Stimulated activated CD4-positive, alpha-beta T cell treated with anti-CD3 and anti-CD28 coated beads, Interleukin-12 subunit alpha, Interleukin-12 subunit beta, amount 100 ng/mL, for 4 hours (primary cell): ENCODE data around the gene MED27.

Source experiments
- DNase-seq: peaks from one replicate; pipeline ENCODE4 v3.0.0-alpha.2; 2020

The MED27 gene

DNA sequence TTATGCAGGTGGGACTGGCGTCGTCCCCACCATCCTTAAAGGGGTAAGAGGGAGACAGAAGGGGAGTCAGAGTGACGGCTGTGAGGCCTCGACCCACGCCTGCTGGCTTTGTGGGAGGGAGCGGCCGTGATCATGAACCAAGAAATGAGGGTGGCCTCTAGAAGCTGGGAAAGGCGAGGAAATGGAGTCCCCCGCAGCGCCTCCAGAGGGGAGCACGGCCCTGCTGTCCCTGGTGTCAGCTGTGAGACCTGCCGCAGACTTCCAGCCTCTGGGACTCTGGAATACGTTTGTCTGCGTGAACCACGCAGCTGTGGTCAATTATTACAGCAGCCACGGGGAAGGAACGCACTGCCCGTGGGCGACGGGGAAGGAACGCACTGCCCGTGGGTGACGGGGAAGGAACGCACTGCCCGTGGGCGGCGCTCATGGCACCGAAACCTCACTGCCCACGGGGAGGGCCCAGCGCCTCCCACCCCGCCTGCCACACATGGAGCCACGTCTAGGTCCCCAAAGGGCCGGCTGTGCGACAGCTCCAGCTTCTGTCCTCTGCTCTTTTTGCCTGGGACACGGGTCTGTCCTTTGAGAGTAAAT, 231.0 kb downstream of the MED27 start:
- no peak for DNase-seq

GRCh38 chr9:131847665-131848354, 231.9 kb downstream of the MED27 start:
- DNase-seq: no peak

- DNase-seq: no peak
Observed at GRCh38 chr9:131845305-131846298, 234.1 kb downstream of the MED27 start.

- DNase-seq: no peak
Observed at GRCh38 chr9:131844745-131845118, 234.9 kb downstream of the MED27 start.

GRCh38 chr9:131843989-131844744, 235.5 kb downstream of the MED27 start:
- DNase-seq: no peak

DNA sequence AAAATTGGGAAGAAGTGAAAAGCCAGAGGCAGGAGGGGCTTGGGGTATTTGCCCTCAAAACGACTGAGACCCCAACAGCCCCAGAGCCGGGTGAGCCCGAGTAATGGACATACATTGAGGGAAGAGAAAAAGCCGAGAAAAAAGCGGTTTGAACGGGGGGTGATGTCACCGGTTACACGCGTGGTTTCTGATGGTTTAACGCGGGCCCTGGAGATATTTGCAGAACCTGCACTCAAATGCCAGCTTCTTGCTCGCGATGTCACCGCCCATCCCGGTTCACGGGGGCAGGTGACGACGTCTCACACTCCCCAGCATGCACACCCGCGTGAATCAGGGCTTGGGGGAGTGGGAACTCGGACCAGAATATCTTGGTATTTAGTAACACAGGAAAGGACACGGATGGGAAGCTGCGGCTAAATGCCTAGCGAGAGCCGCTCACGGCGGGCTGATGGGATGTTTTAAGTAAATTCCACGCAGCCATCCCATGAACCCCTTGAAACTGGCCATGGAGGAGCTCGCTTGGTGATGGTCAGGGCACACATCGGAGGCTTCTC, 237.8 kb downstream of the MED27 start:
- DNase-seq: no peak

DNA sequence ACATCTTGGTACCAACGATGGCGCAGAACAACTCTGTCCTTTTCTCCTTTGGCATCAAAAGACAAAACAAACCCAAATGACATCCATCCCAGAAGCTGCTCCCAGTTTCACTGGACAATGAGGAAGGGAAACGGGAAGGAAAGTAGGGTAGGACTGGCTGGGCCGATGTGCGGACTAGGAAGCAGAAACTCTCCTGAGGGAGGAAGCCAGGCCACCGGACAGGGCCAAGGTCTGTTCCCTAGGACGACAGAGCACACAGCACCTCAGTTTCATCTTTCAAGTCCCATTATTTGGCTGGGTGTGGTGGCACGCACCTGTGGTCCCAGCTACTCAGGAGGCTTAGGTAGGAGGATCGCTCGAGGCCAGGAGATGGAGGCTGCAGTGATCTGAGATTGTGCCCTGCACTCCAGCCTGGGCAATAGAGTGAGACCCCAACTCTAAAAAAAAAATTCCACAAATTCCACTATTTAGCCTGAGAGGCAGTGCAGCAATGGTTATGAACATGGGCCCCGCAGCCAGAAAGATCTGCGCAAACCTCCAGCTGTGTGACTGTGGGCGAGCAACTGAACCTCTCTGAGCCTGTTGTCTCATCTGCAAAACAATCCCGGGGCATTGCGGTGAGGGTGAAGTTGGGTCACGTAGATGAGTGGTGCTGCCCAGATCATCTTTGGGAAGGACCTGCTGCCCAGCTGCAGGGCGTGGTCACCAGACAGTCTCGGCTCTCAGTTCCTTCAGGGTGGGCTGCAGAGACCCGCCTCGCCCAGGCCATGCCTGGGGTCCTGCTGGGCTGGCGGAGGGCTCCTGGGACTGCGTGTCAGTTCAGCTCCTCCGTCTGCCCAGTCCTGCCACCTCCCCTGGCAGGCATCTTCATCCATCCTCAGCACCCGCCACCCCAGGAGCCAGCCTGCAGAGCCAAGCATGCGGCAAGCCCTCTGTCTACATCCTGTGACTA, 238.6 kb downstream of the MED27 start:
- no peak for DNase-seq

DNA sequence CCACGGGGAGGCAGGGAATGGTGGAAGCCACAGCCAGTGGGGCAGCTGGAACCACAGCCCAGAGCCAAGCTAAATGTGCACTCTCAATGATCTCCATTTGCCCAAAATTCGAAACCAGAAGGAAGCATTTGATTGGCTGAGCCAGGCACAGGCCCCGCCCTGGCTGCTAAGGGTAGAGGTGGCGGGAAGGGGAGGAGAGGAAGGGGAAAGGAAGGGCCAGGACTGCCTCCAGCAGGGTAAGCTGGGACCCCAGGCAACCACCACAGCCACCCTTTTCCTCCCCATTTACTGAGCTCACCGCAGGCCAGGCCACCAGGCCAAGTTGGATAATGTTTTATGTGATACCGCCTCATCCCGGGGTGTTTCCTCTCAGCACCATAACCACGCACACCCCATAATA, 239.4 kb downstream of the MED27 start:
- DNase-seq: no peak

DNA sequence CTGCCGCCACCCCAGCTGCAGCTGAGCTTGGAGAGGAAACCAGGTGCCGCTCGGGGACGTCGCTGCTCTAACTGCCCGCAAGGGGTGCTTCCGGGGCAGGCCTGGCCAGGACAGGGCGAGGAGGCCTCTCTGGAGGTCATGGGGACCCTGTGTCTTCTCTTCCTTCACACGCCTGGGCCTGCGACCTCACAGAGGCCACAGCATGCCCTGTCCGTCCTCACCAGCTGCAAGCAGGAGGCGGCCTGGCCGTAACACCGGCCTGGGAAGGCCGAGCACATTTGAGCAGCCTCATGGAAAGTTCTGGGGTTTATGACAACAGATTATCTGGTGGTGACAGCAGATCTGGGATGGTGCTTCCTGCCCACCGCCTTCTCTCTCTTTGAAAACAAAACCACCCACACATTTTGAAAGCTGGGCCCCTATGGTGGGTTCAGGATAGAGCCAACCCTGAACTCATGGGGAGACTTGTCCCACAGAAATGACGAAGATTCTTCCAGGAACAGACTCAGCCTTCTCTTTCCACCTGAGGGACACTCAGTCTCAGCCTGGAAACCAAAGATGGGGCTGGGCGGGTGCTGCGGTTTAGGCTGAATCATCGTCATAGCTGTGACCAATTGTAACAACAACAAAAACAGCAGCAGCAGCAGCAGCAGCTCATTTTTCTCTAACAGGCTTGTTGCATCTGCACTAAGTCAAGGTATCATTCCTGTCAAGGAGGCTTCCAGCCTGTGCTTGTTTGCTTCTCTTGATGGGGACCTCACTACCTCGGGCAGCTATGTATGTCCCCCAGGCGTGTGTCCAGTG, 240.2 kb downstream of the MED27 start:
- DNase-seq: peak; percentile 6

DNA sequence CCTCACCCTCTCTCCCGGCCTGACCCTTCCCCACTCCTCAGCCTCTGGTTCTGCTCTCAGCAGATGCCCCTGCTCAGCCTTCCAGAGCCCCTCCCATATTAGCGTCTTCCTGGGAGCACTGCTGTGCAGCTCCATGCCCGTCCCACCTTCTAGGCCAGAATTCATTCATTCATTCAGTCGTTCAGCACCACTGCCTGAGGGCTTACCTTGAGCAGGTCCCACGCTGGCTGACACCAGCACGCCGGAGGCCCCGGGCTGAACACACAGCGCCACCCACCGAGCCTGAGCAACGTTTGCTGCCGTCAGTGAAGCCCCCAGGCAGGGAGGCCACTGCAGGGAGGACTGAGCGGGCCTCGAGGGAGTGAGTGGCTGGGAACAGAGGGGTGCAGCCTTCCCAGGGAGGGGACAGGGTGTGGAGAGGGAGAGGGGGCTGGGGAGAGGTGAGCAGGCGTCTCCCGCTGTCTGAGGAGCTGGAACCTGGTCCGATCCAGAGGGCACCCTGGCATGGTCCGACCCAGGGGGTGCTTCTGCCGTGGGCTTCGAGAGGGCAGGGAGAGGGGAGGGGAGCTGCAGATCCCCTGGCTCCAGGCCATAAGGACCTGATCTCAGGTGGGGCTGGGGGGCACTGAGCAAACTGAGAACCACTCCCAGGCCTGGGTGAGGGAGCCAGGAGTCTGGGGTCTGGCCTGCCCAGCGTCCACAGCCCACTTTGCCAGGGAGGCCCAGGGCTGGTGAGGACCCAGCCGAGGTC, 241.0 kb downstream of the MED27 start:
- no peak for DNase-seq

DNA sequence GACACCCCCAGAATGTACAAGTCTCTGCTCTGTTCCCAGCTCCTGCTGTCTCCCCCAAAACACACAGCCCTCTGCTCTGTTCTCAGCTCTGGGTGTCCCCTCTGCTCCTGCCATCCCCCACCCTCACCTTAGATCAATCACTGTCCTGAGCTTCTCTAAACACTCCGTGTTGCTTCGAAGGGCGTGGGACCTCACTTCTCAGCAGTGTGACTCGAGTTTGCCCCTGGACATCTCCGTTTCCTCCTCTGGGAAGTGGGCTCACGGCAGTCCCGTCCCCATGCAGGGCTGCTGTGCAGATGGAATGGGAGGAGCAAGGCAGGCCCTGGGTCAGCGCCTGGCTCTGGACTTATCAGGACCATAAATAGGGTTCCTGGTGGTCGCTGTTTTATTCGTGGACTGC, 241.8 kb downstream of the MED27 start:
- no peak for DNase-seq

DNA sequence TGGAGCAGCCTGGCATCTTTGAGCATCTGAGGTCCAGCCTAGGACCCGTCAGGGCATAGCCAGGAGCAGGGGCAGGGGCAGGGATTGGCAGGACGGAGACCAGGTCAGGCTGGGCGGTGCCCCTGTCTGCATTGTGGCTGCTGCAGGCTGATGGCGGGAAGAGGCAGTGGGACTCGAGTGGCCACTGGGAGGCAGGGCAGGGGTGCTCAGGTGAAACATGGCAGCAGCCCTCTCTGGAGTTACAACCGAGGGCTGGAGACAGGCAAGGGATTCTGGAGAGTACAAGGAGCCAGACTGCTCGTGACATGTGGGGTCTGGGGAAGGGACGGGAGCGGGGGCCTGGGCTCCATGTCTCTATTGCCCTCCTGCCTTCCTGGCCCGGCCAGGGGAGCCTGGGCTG, 242.4 kb downstream of the MED27 start:
- no peak for DNase-seq

GRCh38 chr9:131836607-131837315, 242.9 kb downstream of the MED27 start:
- no peak for DNase-seq

DNA sequence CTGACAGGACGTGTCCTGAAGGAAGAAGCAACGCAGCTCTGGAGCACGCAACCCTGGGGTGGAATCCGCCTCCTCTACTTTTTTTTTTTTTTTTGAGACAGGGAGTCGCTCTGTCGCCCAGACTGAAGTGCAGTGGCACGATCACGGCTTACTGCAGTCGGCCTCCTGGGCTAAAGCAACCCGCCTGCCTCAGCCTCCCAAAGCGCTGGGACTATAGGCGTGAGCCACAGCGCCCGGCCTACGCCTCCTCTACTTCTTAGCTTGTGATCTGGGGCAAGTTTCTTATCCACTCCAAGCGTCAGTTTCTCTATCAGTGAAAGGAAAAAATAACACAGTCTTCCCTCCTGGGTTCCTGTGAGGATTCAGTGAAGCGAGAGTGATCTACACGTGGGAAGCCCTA, 243.6 kb downstream of the MED27 start:
- DNase-seq: no peak

- no peak for DNase-seq
Observed at GRCh38 chr9:131835151-131835910, 244.3 kb downstream of the MED27 start.

GRCh38 chr9:131834721-131835120, 244.9 kb downstream of the MED27 start:
- no peak for DNase-seq

DNA sequence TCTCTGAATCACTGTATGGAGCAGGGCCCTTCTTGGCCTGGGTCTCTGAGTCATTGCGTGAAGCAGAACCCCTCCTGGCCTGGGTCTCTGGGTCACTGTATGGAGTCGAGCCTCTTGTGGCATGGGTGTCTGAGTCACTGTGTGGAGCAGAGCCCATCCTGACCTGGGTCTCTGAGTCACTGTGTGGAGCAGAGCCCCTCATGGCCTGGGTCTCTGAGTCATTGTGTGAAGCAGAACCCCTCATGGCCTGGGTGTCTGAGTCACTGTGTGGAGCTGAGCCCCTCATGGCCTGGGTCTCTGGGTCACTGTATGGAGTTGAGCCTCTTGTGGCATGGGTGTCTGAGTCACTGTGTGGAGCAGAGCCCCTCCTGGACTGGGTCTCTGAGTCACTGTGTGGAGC, 245.8 kb downstream of the MED27 start:
- DNase-seq: no peak

DNA sequence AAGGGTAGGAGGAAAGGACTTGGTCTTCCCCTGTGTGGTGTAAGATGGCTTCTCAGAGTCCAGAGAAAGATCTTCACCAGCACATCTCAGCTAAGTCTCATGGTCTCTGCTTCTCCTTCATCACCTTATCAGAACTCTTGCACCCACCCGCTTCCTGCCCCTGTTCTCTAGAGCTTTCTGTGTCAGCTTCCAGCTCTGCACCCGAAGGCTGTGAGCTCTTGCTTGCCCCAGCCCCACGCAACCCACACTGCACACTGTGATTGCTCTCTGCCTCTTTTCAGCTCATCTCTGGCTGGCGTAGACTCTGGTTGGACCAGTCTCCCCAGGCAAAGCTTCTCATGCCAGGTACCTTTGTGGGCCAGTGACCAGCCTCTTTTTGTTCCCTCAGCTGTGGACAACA, 246.6 kb downstream of the MED27 start:
- DNase-seq: no peak
